PC-3 (cell line): ENCODE measurements around the gene OR2A12.

Experiments used
- EZH2 ChIP-seq: fragments of 300-600 bp; sonication (generic); IDR thresholded peaks from one replicate; pipeline ENCODE4 v1.6.1; 2017; ENCODE audit warnings: antibody characterized with exemption, mild to moderate bottlenecking, low read length; ENCODE audit not compliant: unreplicated experiment
- EZH2phosphoT487 ChIP-seq: fragments of 300-600 bp; sonication (generic); IDR thresholded peaks from 2 replicates; pipeline ENCODE4 v1.6.1; 2018; ENCODE audit warnings: mild to moderate bottlenecking, antibody characterized with exemption, low read length, borderline replicate concordance
- TF ChIP-seq, protein P1 (sequence below): fragments of 300-600 bp; sonication (generic); conservative IDR thresholded peaks from 2 replicates; pipeline ENCODE4 v1.5.1; 2017; ENCODE audit warnings: antibody characterized with exemption, low read depth, mild to moderate bottlenecking, low read length

DNA sequence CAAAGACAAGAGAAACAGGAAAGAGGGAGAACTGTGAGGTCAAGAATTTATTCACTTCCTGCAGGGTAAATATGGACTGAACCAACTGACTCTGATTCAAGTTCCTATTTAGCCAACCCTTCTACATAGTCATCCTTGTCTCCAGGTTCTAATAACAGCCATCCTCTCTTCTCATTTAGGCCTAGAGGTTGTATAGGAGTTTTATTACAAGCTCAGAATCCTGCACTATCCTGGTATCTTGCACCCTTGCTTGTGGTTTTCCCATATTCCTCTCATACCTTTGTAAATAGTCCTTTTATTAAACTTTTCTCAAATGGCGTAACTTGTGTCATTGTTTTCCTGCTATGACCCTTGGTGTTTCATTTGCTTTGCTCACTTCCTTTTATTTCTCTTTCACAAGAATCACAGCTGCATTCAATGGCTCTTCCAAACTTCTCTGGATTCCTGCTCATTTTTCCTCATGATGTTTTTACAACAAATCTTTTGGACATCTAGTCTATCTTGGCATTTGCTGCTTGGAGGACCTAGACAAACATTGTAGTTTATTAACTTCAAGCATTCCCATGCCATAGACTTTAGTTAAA lies 49.7 kb upstream of the OR2A12 start:
- TF ChIP-seq, protein P1, sequence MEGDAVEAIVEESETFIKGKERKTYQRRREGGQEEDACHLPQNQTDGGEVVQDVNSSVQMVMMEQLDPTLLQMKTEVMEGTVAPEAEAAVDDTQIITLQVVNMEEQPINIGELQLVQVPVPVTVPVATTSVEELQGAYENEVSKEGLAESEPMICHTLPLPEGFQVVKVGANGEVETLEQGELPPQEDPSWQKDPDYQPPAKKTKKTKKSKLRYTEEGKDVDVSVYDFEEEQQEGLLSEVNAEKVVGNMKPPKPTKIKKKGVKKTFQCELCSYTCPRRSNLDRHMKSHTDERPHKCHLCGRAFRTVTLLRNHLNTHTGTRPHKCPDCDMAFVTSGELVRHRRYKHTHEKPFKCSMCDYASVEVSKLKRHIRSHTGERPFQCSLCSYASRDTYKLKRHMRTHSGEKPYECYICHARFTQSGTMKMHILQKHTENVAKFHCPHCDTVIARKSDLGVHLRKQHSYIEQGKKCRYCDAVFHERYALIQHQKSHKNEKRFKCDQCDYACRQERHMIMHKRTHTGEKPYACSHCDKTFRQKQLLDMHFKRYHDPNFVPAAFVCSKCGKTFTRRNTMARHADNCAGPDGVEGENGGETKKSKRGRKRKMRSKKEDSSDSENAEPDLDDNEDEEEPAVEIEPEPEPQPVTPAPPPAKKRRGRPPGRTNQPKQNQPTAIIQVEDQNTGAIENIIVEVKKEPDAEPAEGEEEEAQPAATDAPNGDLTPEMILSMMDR = no peak
- no peak for TF ChIP-seq EZH2phosphoT487
- no peak for TF ChIP-seq EZH2
